DOHH2 (cell line): Measurements from ENCODE around the gene UNC13B.

Experiments
- H3F3A ChIP-seq: fragments of 200-600 bp; sonication (generic), shearing (Covaris generic); 2 replicates; pipeline ENCODE4 v1.6.0; 2016; ENCODE audit warnings: antibody characterized with exemption, mild to moderate bottlenecking; ENCODE audit not compliant: control insufficient read depth, insufficient read depth
- H3K27ac ChIP-seq: fragments of 200-600 bp; sonication (generic); 2 replicates; pipeline ENCODE4 v1.5.1; 2014; ENCODE audit warnings: low read depth, mild to moderate bottlenecking, low read length, moderate library complexity
- H3K27me3 ChIP-seq: fragments of 200-600 bp; sonication (generic); 2 replicates; pipeline ENCODE4 v1.6.1; 2014; ENCODE audit warnings: mild to moderate bottlenecking, low read length, mixed read lengths; ENCODE audit not compliant: control insufficient read depth
- H3K36me3 ChIP-seq: fragments of 200-600 bp; sonication (generic); 2 replicates; pipeline ENCODE4 v1.6.1; 2014; ENCODE audit warnings: mild to moderate bottlenecking, low read length, moderate library complexity, mixed read lengths; ENCODE audit not compliant: control insufficient read depth
- H3K4me1 ChIP-seq: fragments of 200-600 bp; sonication (generic); 2 replicates; pipeline ENCODE4 v1.6.1; 2014; ENCODE audit warnings: mild to moderate bottlenecking, low read length, mixed read lengths; ENCODE audit not compliant: control insufficient read depth
- H3K4me2 ChIP-seq: fragments of 200-600 bp; sonication (generic); 2 replicates; pipeline ENCODE4 v1.6.0; 2014; ENCODE audit warnings: mild to moderate bottlenecking, low read length, moderate library complexity
- H3K4me3 ChIP-seq: fragments of 200-600 bp; sonication (generic); 2 replicates; pipeline ENCODE4 v1.5.1; 2014; ENCODE audit warnings: mild to moderate bottlenecking, low read length, mixed read lengths
- H3K79me2 ChIP-seq: fragments of 200-600 bp; sonication (generic); 2 replicates; pipeline ENCODE4 v1.6.1; 2014; ENCODE audit warnings: mild to moderate bottlenecking, low read length, mixed read lengths; ENCODE audit not compliant: control insufficient read depth
- H3K9me2 ChIP-seq: fragments of 200-600 bp; sonication (generic); replicated peaks from 2 replicates; pipeline ENCODE4 v1.6.1; 2014; ENCODE audit warnings: mild to moderate bottlenecking, low read length, mixed read lengths; ENCODE audit not compliant: control insufficient read depth
- H3K9me3 ChIP-seq: fragments of 200-600 bp; sonication (generic); 2 replicates; pipeline ENCODE4 v1.6.1; 2014; ENCODE audit warnings: antibody characterized with exemption, low read length, mixed read lengths; ENCODE audit not compliant: control insufficient read depth, insufficient read depth
- H4K20me1 ChIP-seq: fragments of 200-600 bp; sonication (generic); 2 replicates; pipeline ENCODE4 v1.6.0; 2014; ENCODE audit warnings: low read depth, mild to moderate bottlenecking, antibody characterized with exemption, low read length, moderate library complexity; ENCODE audit not compliant: control insufficient read depth, insufficient read depth
- CTCF ChIP-seq: fragments of 200-600 bp; sonication (generic); IDR thresholded peaks from one replicate; pipeline ENCODE4 v1.5.1; 2014; ENCODE audit warnings: antibody characterized with exemption, mild to moderate bottlenecking, low read depth, low read length; ENCODE audit not compliant: poor library complexity, severe bottlenecking
- EZH2phosphoT487 ChIP-seq: fragments of 200-600 bp; sonication (generic); IDR thresholded peaks from 2 replicates; pipeline ENCODE4 v1.6.1; 2017; ENCODE audit warnings: borderline replicate concordance, mild to moderate bottlenecking, antibody characterized with exemption, low read length, moderate library complexity, mixed read lengths

UNC13B gene

DNA sequence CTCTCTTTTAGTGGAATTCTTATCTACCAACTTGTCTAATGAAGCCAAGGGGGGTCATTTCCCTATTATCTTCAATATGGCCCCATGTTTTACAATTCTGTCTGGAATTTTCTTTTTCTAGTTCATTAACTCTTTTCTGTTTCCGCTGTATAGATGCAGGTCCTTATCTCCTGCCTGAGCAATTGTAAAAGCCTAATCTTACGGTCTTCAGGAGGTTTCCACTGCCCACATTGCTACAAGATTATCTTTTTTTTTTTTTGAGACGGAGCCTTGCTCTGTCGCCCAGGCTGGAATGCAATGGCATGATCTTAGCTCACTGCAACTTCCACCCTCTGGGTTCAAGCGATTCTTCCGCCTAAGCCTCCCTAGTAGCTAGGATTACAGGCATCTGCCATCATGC, 132.3 kb downstream of the UNC13B start:
- no peaks in the 10 kb centered on the region for H4K20me1 ChIP-seq
- no peaks in the 10 kb centered on the region for H3K79me2 ChIP-seq
- no peaks in the 10 kb centered on the region for H3K36me3 ChIP-seq
- no peak for TF ChIP-seq EZH2phosphoT487
- TF ChIP-seq CTCF = no peak
- no peaks in the 10 kb centered on the region for H3K9me3 ChIP-seq
- no peaks in the 10 kb centered on the region for H3F3A ChIP-seq
- H3K4me3 ChIP-seq = no peak overlapping the region
- H3K27me3 ChIP-seq = no peaks in the 10 kb centered on the region
- H3K27ac ChIP-seq = no peak overlapping the region
- H3K4me1 ChIP-seq = no peaks in the 10 kb centered on the region
- H3K9me2 ChIP-seq = no peaks in the 10 kb centered on the region
- H3K4me2 ChIP-seq = no peak overlapping the region

- Histone ChIP-seq H3K4me3 (no peak overlapping the region), H3K27me3 (no peaks in the 10 kb centered on the region), H4K20me1 (no peaks in the 10 kb centered on the region), H3K9me2 (no peaks in the 10 kb centered on the region), H3K36me3 (no peaks in the 10 kb centered on the region), H3K79me2 (no peaks in the 10 kb centered on the region), H3K4me1 (no peaks in the 10 kb centered on the region), H3F3A (no peaks in the 10 kb centered on the region), H3K9me3 (no peaks in the 10 kb centered on the region), H3K4me2 (no peak overlapping the region), H3K27ac (no peak overlapping the region)
- TF ChIP-seq EZH2phosphoT487 = no peak
- no peak for TF ChIP-seq CTCF
Observed at GRCh38 chr9:35294556-35294955, 132.7 kb downstream of the UNC13B start.

DNA sequence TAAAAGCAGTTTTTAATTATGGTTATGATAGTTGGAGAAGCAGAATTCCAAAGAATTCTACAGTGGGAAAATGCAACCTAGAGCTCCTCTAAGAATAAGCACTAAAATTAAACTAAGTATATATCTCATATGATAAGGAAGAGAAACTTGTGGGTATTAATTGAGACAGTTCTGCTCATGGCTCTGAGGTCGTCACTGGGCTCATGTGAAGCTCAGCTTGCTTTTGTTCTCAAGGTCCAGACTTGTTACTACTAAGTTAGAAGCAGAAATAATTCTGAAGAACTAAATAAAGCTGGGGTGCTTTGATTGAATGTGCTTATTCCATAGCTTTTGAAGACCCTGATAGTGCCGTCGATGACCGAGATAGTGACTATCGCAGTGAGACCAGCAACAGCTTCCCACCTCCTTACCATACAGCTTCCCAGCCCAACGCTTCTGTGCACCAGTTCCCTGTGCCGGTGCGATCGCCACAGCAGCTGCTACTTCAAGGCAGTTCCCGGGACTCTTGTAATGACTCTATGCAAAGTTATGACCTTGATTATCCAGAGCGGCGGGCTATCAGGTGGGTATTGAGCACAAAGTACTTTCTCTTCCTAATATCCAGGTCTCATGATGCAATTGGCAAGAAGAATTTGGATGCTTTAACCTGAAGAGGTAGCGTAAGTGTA, 133.7 kb downstream of the UNC13B start:
- H3K4me3 ChIP-seq = no peak overlapping the region
- no peaks in the 10 kb centered on the region for H3K9me2 ChIP-seq
- no peaks in the 10 kb centered on the region; the same call in 1 of the 2 replicates for H3K27me3 ChIP-seq
- H3K4me1 ChIP-seq = no peaks in the 10 kb centered on the region
- H3K4me2 ChIP-seq = no peak overlapping the region
- no peaks in the 10 kb centered on the region for H3K36me3 ChIP-seq
- no peak for TF ChIP-seq CTCF
- no peak overlapping the region for H3K27ac ChIP-seq
- no peaks in the 10 kb centered on the region for H3K79me2 ChIP-seq
- H4K20me1 ChIP-seq = no peaks in the 10 kb centered on the region
- no peaks in the 10 kb centered on the region for H3F3A ChIP-seq
- no peaks in the 10 kb centered on the region for H3K9me3 ChIP-seq

- Histone ChIP-seq H3K4me3 (no peak overlapping the region), H3K36me3 (no peaks in the 10 kb centered on the region), H3K4me1 (no peaks in the 10 kb centered on the region), H3K27me3 (peaks cover 9% of the 10 kb centered on the region), H3K27ac (no peak overlapping the region), H3K79me2 (no peaks in the 10 kb centered on the region), H3F3A (no peaks in the 10 kb centered on the region), H4K20me1 (no peaks in the 10 kb centered on the region), H3K9me3 (no peaks in the 10 kb centered on the region), H3K9me2 (no peaks in the 10 kb centered on the region), H3K4me2 (no peak overlapping the region)
- TF ChIP-seq CTCF (no peak), EZH2phosphoT487 (no peak)
Observed at GRCh38 chr9:35303567-35303966, 141.8 kb downstream of the UNC13B start.
